GM12873 (cell line): ENCODE data around the gene IFITM10.

ENCODE experiments used
- CTCF ChIP-seq: IDR thresholded peaks from 2 replicates; pipeline ENCODE4 v1.5.1; 2012; ENCODE audit warnings: low read depth, mild to moderate bottlenecking, moderate library complexity, low read length, control low read depth; ENCODE audit not compliant: insufficient read depth; ENCODE audit errors: missing control alignments

The IFITM10 gene

DNA sequence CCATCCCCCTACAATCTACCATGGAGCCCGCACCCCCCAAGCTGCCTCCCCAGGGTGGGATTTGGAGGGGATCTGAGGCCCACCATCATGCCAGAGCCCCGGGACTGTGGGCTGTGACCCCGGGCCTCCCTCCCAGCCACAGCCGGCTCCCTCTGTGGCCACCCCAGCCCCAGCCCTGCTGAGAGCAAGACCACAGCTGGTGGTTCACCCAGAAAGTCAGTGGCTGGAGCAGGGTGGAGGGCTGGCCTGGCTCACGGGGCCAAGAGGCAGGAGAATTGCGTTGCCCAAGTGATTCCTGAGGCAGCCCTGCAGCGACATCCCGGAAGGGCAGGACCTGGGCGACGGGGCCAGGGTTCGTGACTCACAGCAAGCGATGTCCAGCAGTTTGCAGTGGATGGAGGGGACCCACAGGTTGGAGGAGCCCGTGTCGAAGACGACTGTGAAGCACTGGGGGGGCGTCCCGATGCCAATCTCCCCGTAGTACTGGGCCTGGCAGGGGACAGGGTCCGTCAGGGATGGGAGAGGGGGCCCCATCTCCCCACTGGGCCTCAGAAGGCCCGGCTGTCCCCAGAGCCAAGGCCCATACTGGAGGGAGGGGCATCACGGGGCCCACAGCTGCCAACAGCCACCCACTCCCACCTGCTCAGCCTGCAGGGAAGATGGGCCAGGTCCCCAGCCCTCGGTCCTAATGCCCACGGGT, 8.9 kb upstream of the IFITM10 start:
- TF ChIP-seq CTCF = no peak

DNA sequence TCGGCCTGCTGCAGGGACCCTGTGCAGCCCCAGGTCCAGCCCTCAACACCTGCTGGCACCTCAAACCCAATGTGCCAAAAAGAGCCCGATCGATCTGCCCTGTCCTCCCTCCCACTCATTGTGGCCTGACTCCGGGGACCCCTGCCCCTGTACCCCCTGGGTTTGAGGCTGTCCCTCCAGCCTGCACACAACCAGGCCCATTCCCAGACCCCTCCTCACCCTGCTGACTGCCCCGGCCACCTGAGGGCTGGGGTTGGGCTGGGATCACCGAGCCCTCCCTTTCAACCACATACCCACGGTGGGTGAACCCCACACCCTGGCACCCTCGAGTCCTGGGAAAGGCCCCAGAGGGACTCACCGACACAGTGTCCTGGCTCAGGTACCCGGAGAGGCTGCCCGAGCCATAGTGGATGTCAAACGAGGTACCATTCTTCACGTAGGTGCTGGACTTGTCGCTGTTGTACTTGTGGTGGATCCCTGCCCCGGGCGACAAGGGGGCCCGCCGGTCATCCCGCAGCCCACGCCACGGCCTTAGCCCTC, 8.3 kb upstream of the IFITM10 start:
- no peak for TF ChIP-seq CTCF

DNA sequence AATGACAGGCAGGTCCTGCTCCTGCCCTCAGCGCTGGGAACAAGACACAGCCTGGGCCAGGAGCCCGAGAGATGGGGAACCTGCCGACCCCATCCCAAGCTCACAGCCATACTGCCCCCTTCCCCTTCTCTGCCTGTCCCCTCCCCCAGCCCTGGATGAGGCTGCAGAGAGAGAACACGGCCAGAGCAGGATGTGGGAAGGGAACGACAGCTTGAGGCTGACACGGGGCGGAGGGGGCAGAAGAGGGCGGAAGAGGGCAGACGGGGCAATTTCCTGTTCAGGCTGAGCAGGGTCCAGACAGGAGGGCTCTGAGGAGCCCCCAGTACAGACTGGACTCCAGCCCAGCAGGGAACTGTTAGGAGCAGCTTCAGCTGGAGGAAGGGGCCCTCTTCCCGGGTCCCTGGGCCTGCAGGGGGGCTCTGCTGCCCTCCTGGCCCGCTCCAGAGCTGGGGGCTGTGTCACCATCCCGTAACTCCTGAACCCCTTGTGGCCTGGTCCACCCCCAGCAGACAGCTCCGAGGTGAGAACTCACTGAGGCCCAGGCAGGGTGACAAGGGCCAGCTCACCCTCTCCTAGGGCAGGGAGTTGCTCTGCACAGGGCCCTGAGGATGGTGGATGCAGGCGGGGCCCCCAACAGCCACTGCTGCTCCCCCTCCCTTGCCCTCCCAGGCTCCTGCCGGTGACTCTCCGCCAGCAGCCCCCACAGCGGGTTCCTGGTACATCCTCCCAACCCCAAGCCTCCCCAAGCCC, 7.6 kb upstream of the IFITM10 start:
- TF ChIP-seq CTCF = no peak

DNA sequence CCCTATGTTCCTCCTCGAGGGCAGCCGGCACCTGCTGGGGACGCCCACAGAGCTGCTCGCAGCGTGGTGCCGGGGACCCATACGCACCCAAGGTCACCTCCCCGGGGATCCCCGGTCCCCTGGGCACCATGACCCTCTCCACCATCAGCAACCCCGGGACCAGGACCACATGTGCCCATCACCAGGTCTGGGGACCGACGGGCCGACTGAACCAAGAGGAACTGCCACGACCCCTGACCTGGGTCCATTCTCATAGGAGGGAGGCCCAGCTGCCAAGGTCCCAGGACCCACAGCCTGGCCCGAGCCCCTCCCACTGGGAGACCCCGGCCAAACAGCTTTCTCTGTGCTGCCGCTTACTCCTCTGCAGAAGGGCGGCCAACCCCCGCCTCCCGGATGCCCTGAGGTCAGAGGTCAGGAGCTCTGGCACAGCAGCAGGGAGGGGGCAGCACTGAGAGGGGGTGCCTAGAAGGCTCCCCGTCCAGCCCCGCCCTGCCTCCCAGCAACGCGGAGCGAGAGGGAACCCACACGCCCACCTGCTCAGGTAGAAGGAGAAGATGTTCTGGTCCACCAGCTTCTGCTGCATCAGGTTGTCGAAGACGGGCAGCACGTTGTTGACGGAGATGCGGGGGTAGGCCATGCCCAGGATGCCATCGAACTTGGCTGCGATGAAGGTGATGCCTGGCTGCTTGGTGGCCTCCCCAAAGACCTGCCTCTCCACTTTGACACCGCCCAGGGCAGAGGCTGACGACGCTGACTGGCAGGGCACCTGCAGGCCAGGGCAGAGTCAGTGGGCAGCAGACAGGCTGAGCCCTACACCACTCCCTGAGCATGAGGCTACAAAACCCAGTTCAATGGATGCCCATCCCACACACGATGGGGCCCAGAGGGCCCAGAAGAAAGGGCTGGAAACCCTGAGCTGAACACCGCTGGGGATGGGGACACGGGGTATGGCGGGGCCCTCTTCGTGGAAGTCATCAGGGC, 6.7 kb upstream of the IFITM10 start:
- TF ChIP-seq CTCF = no peak

DNA sequence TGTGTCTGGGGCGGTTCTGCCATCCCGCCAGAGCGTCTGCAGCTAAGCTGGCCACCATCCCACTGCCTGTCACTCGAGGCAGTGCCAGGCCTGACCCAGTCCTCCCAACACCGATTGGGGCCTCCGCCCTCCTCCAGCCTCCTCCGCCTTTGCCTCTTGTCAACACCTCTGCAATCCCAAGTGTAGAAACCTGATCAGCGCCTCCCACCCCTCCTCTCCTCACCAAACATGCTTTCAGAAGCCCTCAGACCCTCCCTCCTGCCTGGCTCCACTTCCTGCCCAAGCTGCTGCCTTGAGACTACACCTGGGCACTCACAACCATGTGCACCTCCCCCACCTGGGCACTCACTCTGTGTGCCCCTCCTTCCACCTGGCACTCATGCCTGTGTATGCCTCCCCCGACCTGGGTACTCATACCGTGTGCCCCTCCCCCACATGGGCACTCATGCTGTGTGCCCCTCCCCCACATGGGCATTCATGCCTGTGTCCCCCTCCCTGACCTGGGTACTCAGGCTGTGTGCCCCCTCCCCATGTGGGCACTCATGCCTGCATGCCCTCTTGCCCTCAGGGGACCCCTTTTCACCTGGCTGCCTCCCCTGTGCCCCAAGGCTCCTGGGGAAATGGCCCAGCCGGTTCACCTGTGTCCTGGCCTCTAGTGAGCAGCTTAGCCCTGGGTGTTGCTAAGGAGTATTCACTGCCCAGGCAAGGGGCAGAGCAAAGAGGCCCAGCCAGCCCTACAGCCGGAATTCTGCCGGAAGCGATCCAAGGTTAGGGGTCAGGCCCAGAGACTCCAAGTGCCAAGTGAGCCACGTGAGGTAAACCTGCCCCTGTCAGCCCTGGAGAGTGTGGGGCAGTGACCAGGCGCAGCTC, 5.5 kb upstream of the IFITM10 start:
- no peak for TF ChIP-seq CTCF

DNA sequence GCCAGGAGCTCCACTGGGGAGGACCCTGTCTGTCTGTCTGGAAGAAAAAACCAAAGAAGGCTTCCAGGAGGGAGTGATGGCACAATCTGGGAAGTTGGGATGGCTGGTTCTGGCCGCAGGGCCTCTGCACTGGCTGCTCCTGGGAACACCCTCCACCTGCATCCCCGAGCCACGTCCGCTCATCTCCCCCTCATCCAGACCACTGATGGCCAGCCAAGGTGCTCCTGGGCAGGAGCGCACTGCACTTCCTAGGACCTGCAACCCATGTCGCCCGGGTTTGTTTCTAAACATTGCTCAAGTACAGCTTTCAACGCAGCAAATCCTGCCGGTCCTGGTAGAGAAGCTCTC, 4.9 kb upstream of the IFITM10 start:
- TF ChIP-seq CTCF = no peak
